Measurements from ENCODE around the gene NPAS2. TPM values are rescaled to one million over a fixed set of nuclear protein-coding genes. Genes with fewer than 3 reads are reported as not detected.

Gene NPAS2
- total RNA-seq (ENCODE audit: low replicate concordance): 6.4 and 11.0 TPM in 2 replicates

DNA sequence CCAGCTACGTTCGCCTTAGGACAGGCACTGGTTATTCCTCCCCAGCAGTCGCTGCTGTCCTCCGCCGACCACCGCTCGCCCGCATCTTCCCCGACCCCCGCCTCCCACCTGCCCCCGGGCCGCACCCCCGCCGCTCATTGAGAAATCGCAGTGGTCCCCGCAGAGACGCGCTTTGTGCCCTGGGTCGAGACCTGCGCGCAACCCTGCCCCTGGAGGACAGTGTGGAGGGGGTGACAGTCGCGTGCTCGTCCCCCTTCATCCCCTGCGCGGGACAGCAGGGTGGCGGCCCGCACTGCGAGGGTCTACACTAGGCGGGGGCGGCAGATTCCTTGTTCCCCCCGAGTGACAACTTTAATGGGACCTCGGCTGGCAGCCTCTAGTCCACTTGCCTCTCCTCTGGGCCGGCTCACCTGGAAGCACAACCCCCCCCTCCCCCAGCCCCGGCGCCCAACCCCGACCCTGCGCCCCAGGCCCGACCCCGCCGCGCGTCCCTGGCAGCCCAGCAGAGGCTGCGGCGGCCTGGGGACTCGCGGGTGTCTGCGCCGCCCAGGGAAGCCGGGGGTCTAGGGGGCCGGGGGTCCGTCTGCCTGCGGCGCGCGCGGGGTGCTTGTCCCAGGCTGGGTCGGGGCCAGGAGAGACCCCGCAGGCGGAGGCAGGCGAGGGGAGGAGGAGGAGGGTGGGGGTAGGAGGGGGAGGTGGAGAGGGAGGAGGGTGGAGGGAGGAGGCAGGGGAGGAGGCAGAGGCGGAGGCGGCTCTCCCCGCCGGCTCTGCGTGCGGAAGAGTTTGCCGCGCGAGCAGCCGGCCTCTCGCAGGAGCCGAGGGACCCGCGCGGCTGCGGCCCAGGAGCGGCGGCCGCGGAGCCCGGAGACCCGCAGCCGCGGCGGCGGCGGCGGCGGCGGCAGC, at the start of gene NPAS2:
Gene NPAS2, plus strand, starts transcription at position 770 of the 903 bp plus-strand sequence. CDS start 84,616 bp downstream, outside the sequence.

DNA sequence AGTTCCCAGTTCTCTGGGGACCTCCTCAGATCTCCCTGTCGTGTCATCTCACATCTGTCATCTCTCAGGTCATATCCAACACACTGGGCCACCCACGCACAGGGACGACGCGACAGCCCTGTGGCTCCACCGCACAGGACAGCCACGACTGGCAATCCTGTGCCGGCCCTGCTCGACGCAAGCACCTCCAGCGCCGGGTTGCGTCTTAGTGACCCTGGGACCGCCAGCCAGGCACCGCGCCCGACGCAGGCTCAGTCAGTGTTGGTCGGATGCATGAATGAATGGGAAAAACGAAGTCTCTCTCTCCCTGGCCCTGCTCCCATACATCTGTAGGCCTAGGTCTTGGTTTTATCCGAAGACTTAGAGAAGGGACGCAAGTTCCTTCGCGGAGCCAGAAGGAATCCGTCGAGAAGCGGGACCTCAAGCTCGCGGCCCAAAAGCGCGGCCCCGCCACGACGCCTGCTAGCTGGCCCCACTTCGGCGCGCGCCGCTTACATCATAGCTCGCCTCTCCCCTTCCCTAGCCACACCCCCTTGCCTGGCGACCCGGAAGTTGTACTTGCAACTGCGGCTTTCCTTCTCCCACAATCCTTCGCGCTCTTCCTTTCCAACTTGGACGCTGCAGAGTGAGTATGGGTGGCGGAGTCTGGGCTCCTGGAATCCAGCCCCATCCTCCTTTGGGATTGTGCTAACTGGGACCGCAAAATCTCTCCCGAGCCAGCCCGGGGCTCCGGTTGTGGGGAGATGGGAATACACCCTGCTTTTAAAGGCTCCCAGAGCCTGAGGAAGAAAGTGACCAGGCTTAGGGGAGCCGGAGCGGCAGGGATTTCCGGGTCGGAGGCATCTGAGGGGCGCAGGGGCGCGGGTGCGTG, 182.0 kb downstream of the NPAS2 start, which contains the start of gene RPL31:
Gene RPL31, plus strand, starts transcription at position 599 of the 871 bp plus-strand sequence. CDS start 413 bp downstream, outside the sequence.

Other genes with a start within 250 kb of the NPAS2 start
- 1,812 and 1,836 TPM in 2 replicates for gene RPL31, start 182.2 kb downstream of the NPAS2 start, total RNA-seq (ENCODE audit: low replicate concordance)